IPS-NIHi11 (cell line): ENCODE data around the gene GMIP.
A peak's percentile ranks its signal among the peaks of the same experiment; 100 is the strongest.
"Not testable (repeated sequence)": the region's sequence is repeated elsewhere in the genome, so short reads cannot be mapped to it uniquely, and the experiment has no call there.

Experiments
- DNase-seq: peaks from one replicate; pipeline ENCODE4 v3.0.0; 2012; ENCODE audit warnings: mixed read lengths, low spot score

Gene GMIP

GRCh38 chr19:19606021-19606420, 37.4 kb downstream of the GMIP start:
- DNase-seq: no peak

GRCh38 chr19:19602713-19603324, 40.6 kb downstream of the GMIP start:
- DNase-seq: no peak

GRCh38 chr19:19602136-19602712, 41.2 kb downstream of the GMIP start:
- DNase-seq: no peak

- no peak for DNase-seq
Measured at GRCh38 chr19:19600793-19601330, 42.6 kb downstream of the GMIP start.

GRCh38 chr19:19598728-19599451, 44.6 kb downstream of the GMIP start:
- DNase-seq: not testable (repeated sequence)

- DNase-seq: no peak
Measured at GRCh38 chr19:19597809-19598306, 45.6 kb downstream of the GMIP start.

GRCh38 chr19:19595171-19595701, 48.2 kb downstream of the GMIP start:
- no peak for DNase-seq

GRCh38 chr19:19594381-19594780, 49.1 kb downstream of the GMIP start:
- DNase-seq: no peak

- DNase-seq: no peak
Measured at GRCh38 chr19:19592690-19593089, 50.8 kb downstream of the GMIP start.

- DNase-seq: peak; percentile 55
Measured at GRCh38 chr19:19591133-19591825, 52.2 kb downstream of the GMIP start.

- DNase-seq: no peak
Measured at GRCh38 chr19:19588546-19588945, 54.9 kb downstream of the GMIP start.

- DNase-seq: no peak
Measured at GRCh38 chr19:19587771-19588170, 55.7 kb downstream of the GMIP start.

- no peak for DNase-seq
Measured at GRCh38 chr19:19584356-19584755, 59.1 kb downstream of the GMIP start.

GRCh38 chr19:19582471-19582870, 61.0 kb downstream of the GMIP start:
- DNase-seq: no peak

- DNase-seq: no peak
Measured at GRCh38 chr19:19581391-19581790, 62.1 kb downstream of the GMIP start.

GRCh38 chr19:19580418-19580817, 63.0 kb downstream of the GMIP start:
- DNase-seq: no peak

GRCh38 chr19:19579533-19580361, 63.7 kb downstream of the GMIP start:
- no peak for DNase-seq
